MCF 10A (cell line): ENCODE measurements around the gene CCNY. TPM values are rescaled to one million over a fixed set of nuclear protein-coding genes. Genes with fewer than 3 reads are reported as not detected.
A peak's percentile ranks its signal among the peaks of the same experiment; 100 is the strongest.

Source experiments
- BruUV-seq: library from RNA; stranded (reverse); fragments of 400-500 nt; replicated peaks from 2 replicates; lab custom pipeline; 2021; lab: Mats Ljungman, UMichigan
- CTCF ChIA-PET: fragments of 300-600 bp; sonication (Branson Sonifier 250); formaldehyde crosslinking; extraction: SDS; loops from one replicate; lab custom pipeline; 2021; ENCODE audit warnings: antibody characterized with exemption, inconsistent platforms; lab: Yijun Ruan, JAX
- POLR2A ChIA-PET: fragments of 300-600, 350-650 bp; sonication (Branson Sonifier 250); formaldehyde crosslinking; extraction: SDS; loops from one replicate; lab custom pipeline; 2020; ENCODE audit warnings: antibody characterized with exemption, inconsistent platforms; lab: Yijun Ruan, JAX
- DNase-seq: peaks from one replicate; pipeline ENCODE4 v3.0.0-alpha.2; 2018; ENCODE audit not compliant: unreplicated experiment
- H3K27ac Mint-ChIP-seq: one replicate; pipeline ENCODE4 v1.8.0; 2022; ENCODE audit warnings: mild to moderate bottlenecking, low read depth, mixed read lengths; ENCODE audit not compliant: unreplicated experiment
- H3K27me3 Mint-ChIP-seq: one replicate; pipeline ENCODE4 v1.8.0; 2022; ENCODE audit warnings: mixed read lengths; ENCODE audit not compliant: insufficient read depth, unreplicated experiment
- H3K36me3 Mint-ChIP-seq: one replicate; pipeline ENCODE4 v1.8.0; 2022; ENCODE audit warnings: mild to moderate bottlenecking, moderate library complexity, mixed read lengths; ENCODE audit not compliant: insufficient read depth, unreplicated experiment
- H3K4me1 Mint-ChIP-seq: one replicate; pipeline ENCODE4 v1.8.0; 2022; ENCODE audit warnings: mixed read lengths; ENCODE audit not compliant: insufficient read depth, unreplicated experiment
- H3K4me3 Mint-ChIP-seq: one replicate; pipeline ENCODE4 v1.8.0; 2022; ENCODE audit warnings: mild to moderate bottlenecking, moderate library complexity, mixed read lengths; ENCODE audit not compliant: unreplicated experiment
- H3K9me3 Mint-ChIP-seq: one replicate; pipeline ENCODE4 v1.8.0; 2022; ENCODE audit warnings: mixed read lengths; ENCODE audit not compliant: unreplicated experiment
- CTCF ChIP-seq: fragments of 200-600 bp; IDR thresholded peaks from one replicate; pipeline ENCODE4 v1.8.0; 2022; ENCODE audit warnings: antibody characterized with exemption, mild to moderate bottlenecking; ENCODE audit not compliant: unreplicated experiment
- intact Hi-C: fragments of 100-400 bp; cut with micrococcal nuclease; formaldehyde crosslinking; loops from 2 replicates; pipeline ENCODE4 v1.14.1; 2022
- total RNA-seq: library from RNA; stranded (reverse); gene quantifications from 2 replicates; pipeline ENCODE4 v1.2.3, GENCODE V29; 2022

CCNY gene
- total RNA-seq, 1 experiment from 2014 or later, result 68.9 TPM

GRCh38 chr10:35448687-35449662, 112.7 kb downstream of the CCNY start:
- ChIA-PET POLR2A (interaction anchor here (1.0 to 3.8 kb wide), 4 partner anchors 10 to 109 kb away, joined by 3 to 35 read pairs (median 7); no protein-coding TSS in a partner anchor), CTCF (interaction anchor here (0.6 to 1.5 kb wide), 3 partner anchors 20 to 330 kb away, joined by 3 to 5 read pairs (median 4); no protein-coding TSS in a partner anchor)
- no peaks in the 10 kb centered on the region for H3K27me3 Mint-ChIP-seq
- no TSS peak for BruUV-seq
- H3K27ac Mint-ChIP-seq, result peak overlapping the region; percentile 87
- intact Hi-C loops, result no loop called here
- no peak for TF ChIP-seq CTCF
- H3K36me3 Mint-ChIP-seq, result peaks cover 4% of the 10 kb centered on the region
- peak; percentile 49 for DNase-seq
- H3K4me1 Mint-ChIP-seq, result peaks cover 41% of the 10 kb centered on the region
- peak overlapping the region; percentile 64 for H3K4me3 Mint-ChIP-seq
- peaks cover 10% of the 10 kb centered on the region for H3K9me3 Mint-ChIP-seq

GRCh38 chr10:35449944-35450343, 113.6 kb downstream of the CCNY start:
- Mint-ChIP-seq H3K9me3 (peaks cover 3% of the 10 kb centered on the region), H3K4me3 (no peak overlapping the region), H3K27me3 (no peaks in the 10 kb centered on the region), H3K36me3 (peaks cover 4% of the 10 kb centered on the region), H3K4me1 (peaks cover 45% of the 10 kb centered on the region), H3K27ac (peak overlapping the region; percentile 87)
- intact Hi-C loops, result loop anchor here (10.0 kb wide), 1 partner anchor 95 kb away; no protein-coding TSS in a partner anchor
- no TSS peak for BruUV-seq
- TF ChIP-seq CTCF, result no peak
- ChIA-PET POLR2A (interaction anchor here (0.9 to 3.8 kb wide), 2 partner anchors 27 to 111 kb away, joined by 3 to 35 read pairs; no protein-coding TSS in a partner anchor), CTCF (interaction anchor here (1.1 to 1.5 kb wide), 2 partner anchors 98 to 331 kb away, joined by 3 to 5 read pairs; no protein-coding TSS in a partner anchor)
- DNase-seq, result no peak

GRCh38 chr10:35451151-35452016, 115.1 kb downstream of the CCNY start:
- CTCF ChIA-PET, result interaction anchor here (1.2 kb wide), 1 partner anchor 29 kb away, joined by 3 read pairs; no protein-coding TSS in a partner anchor

More at GRCh38 chr10:35451151-35452016, 115.1 kb downstream of the CCNY start:
- DNase-seq, result no peak
- no peaks in the 10 kb centered on the region for H3K27me3 Mint-ChIP-seq
- no peaks in the 10 kb centered on the region for H3K9me3 Mint-ChIP-seq
- TF ChIP-seq CTCF, result no peak
- BruUV-seq, result no TSS peak
- H3K4me3 Mint-ChIP-seq, result no peak overlapping the region
- peak overlapping the region; percentile 63 for H3K27ac Mint-ChIP-seq
- H3K4me1 Mint-ChIP-seq, result peaks cover 56% of the 10 kb centered on the region
- peaks cover 4% of the 10 kb centered on the region for H3K36me3 Mint-ChIP-seq
- intact Hi-C loops, result loop anchor here (10.0 kb wide), 1 partner anchor 93 kb away; no protein-coding TSS in a partner anchor
- POLR2A ChIA-PET, result interaction anchor here (1.3 kb wide), 1 partner anchor 41 kb away, joined by 4 read pairs; no protein-coding TSS in a partner anchor
